Measurements from ENCODE around the gene BHLHA15.

- TF ChIP-seq EP300 (IDR thresholded peaks at IDR 0.05; ENCODE audit: low read depth) (no peak), POLR2A (IDR thresholded peaks at IDR 0.05) (no peak), POLR2AphosphoS5 (IDR thresholded peaks at IDR 0.05) (no peak)
Observed at GRCh38 chr7:98162758-98163157, 48.5 kb upstream of the BHLHA15 start.

Measured in transverse colon (tissue), 3 donors.